ENCODE data around the gene FGB.

- no peak for TF ChIP-seq POLR2AphosphoS5 (IDR thresholded peaks at IDR 0.05; ENCODE audit: borderline replicate concordance, low read depth, low read length)
- TF ChIP-seq EZH2 (IDR thresholded peaks at IDR 0.05): no peak
Observed at GRCh38 chr4:154591890-154592289, 29.1 kb downstream of the FGB start.
